ENCODE measurements around the gene PTPN14.

Gene PTPN14

GRCh38 chr1:214303141-214303930 is 248.1 kb downstream of the PTPN14 start:
- Histone ChIP-seq H3K36me3 (ENCODE audit: insufficient read depth, low read depth, low read length) (no peaks in the 10 kb centered on the region), H3K27ac (ENCODE audit: low read length) (no peak overlapping the region), H3K4me3 (ENCODE audit: low read length) (no peak overlapping the region), H3K9ac (ENCODE audit: low read depth, low read length) (no peak overlapping the region), H3K4me1 (ENCODE audit: insufficient read depth, low read length) (no peaks in the 10 kb centered on the region; the same call in 1 of the 2 replicates), H3K27me3 (ENCODE audit: insufficient read depth, low read length) (no peaks in the 10 kb centered on the region), H3K9me3 (ENCODE audit: insufficient read depth, low read depth, low read length) (no peaks in the 10 kb centered on the region)

- Histone ChIP-seq H3K4me3 (ENCODE audit: low read length) (no peak overlapping the region), H3K27ac (ENCODE audit: low read length) (no peak overlapping the region), H3K27me3 (ENCODE audit: insufficient read depth, low read length) (peaks cover 13% of the 10 kb centered on the region), H3K9me3 (ENCODE audit: insufficient read depth, low read depth, low read length) (no peaks in the 10 kb centered on the region), H3K9ac (ENCODE audit: low read depth, low read length) (no peak overlapping the region), H3K36me3 (ENCODE audit: insufficient read depth, low read depth, low read length) (no peaks in the 10 kb centered on the region), H3K4me1 (ENCODE audit: insufficient read depth, low read length) (peaks cover 13% of the 10 kb centered on the region)
Measured at GRCh38 chr1:214301526-214301925, 249.9 kb downstream of the PTPN14 start.

- no peak overlapping the region for H3K9ac ChIP-seq (ENCODE audit: low read depth, low read length)
- H3K36me3 ChIP-seq (ENCODE audit: insufficient read depth, low read depth, low read length), result no peaks in the 10 kb centered on the region
- peaks cover 25% of the 10 kb centered on the region for H3K27me3 ChIP-seq (ENCODE audit: insufficient read depth, low read length)
- H3K27ac ChIP-seq (ENCODE audit: low read length), result no peak overlapping the region
- H3K4me3 ChIP-seq (ENCODE audit: low read length), result no peak overlapping the region
- peaks cover 24% of the 10 kb centered on the region for H3K4me1 ChIP-seq (ENCODE audit: insufficient read depth, low read length)
- H3K9me3 ChIP-seq (ENCODE audit: insufficient read depth, low read depth, low read length), result no peaks in the 10 kb centered on the region
Measured at GRCh38 chr1:214300149-214300780, 251.1 kb downstream of the PTPN14 start.

All from iPS-20b (cell line).